H1 (cell line): ENCODE results near the gene MAPK8. TPM values are rescaled to one million over a fixed set of nuclear protein-coding genes. Genes with fewer than 3 reads are reported as not detected.

Experiments used
- EGR1 ChIP-seq: IDR thresholded peaks from 2 replicates; pipeline ENCODE4 v1.6.1; 2011; ENCODE audit warnings: low read depth, low read length, borderline replicate concordance
- GTF2F1 ChIP-seq: IDR thresholded peaks from 2 replicates; pipeline ENCODE4 v1.6.1; 2012; ENCODE audit warnings: low read depth, low read length, improper control_type of control experiment, borderline replicate concordance
- RNF2 ChIP-seq: fragments of 200-900, 300-1000 bp; sonication (generic); IDR thresholded peaks from 2 replicates; pipeline ENCODE4 v1.7.1; 2016; ENCODE audit warnings: borderline replicate concordance, low read depth, mild to moderate bottlenecking, antibody characterized with exemption, low read length; ENCODE audit not compliant: poor library complexity, severe bottlenecking; ENCODE audit errors: missing control alignments
- SRF ChIP-seq: IDR thresholded peaks from 2 replicates; pipeline ENCODE4 v1.6.1; 2011; ENCODE audit warnings: mild to moderate bottlenecking, low read depth, low read length, moderate library complexity
- YY1 ChIP-seq: IDR thresholded peaks from 2 replicates; pipeline ENCODE4 v1.6.1; 2011; ENCODE audit warnings: low read depth, mild to moderate bottlenecking, low read length
- polyA plus RNA-seq, 7 experiments: library from polyadenylated mRNA; depleted of rRNA in 3 of 7; stranded (reverse) in 5 of 7; unstranded in 2 of 7; fragments of >200 nt in 5 of 7; fragments of 200-250 nt in 2 of 7; gene quantifications; 1 replicate in 5 of 7; 2 replicates in 1 of 7; 4 replicates in 1 of 7; pipeline versions ENCODE4 v1.2.1 to v1.2.3, GENCODE V29; 2011 to 2013; ENCODE audit warnings: missing spikeins in 2 of 7, mixed read lengths in 2 of 7
- total RNA-seq: library from RNA; stranded (reverse); fragmentation: NEBNext Ultra II Directional; extraction: Animal tissue kit (Norgen Biotek cat#: 25700); gene quantifications from 2 replicates; pipeline ENCODE4 v1.2.1, GENCODE V29; 2021

Gene MAPK8
- total and polyA plus RNA-seq, 2 of the 8 experiments (the other 6 are each of a cell fraction or from before 2014, with no cell fraction given), result 23.3 to 71.3 TPM

DNA sequence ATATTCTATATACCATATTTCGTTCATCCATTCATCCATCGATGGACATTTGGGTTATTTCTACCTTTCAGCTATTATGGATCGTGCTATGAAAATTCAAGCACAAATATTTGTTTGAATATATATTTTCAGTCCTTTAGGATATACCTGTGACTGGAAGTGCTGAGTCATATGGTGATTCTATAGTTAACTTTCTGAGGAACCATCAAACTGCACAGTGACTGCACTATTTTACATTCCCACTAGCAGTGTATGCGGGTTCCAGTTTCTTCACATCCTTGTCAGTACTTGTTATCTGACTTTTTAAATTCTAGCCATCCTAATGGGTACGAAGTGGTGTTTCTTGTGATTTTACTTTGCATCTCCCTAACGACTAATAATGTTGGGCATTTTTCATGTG lies 104.0 kb downstream of the MAPK8 start (continued):
- TF ChIP-seq SRF, result no peak
- TF ChIP-seq EGR1, result no peak
- no peak for TF ChIP-seq RNF2
- TF ChIP-seq YY1, result no peak
- TF ChIP-seq GTF2F1, result no peak
- TF ChIP-seq, all 59 proteins: peak for 0
